Liver (tissue), 9 donors: Measurements from ENCODE around the gene ACOXL. TPM values are rescaled to one million over a fixed set of nuclear protein-coding genes. Genes with fewer than 3 reads are reported as not detected.
A peak's percentile ranks its signal among the peaks of the same experiment; 100 is the strongest.

Source experiments
- DNase-seq: peaks from one replicate; pipeline ENCODE4 v3.0.0-alpha.2; 2017; ENCODE audit warnings: low spot score
- H3K27ac ChIP-seq, 2 donors: one replicate each; pipeline ENCODE4 v1.7.0; 2013; ENCODE audit warnings: inconsistent platforms in 2 of 2, low read length in 2 of 2, control low read depth in 1 of 2, low read depth in 1 of 2, mild to moderate bottlenecking in 1 of 2
- H3K27me3 ChIP-seq, 4 donors: one replicate each; pipeline versions ENCODE4 v1.6.1 to v1.7.0; 2013; ENCODE audit warnings: low read length in 3 of 4, inconsistent platforms in 1 of 4, mild to moderate bottlenecking in 1 of 4, moderate library complexity in 1 of 4; ENCODE audit not compliant: control insufficient read depth in 4 of 4, insufficient read depth in 4 of 4
- H3K36me3 ChIP-seq, 4 donors: one replicate each; pipeline versions ENCODE4 v1.6.1 to v1.7.0; 2013; ENCODE audit warnings: low read length in 3 of 4, mild to moderate bottlenecking in 3 of 4, low read depth in 1 of 4, moderate library complexity in 1 of 4; ENCODE audit not compliant: control insufficient read depth in 4 of 4, insufficient read depth in 3 of 4
- H3K4me1 ChIP-seq, 4 donors: one replicate each; pipeline versions ENCODE4 v1.6.1 to v1.7.0; 2013; ENCODE audit warnings: low read length in 3 of 4, mild to moderate bottlenecking in 3 of 4, moderate library complexity in 1 of 4; ENCODE audit not compliant: control insufficient read depth in 4 of 4, insufficient read depth in 4 of 4
- H3K4me3 ChIP-seq, 3 donors: one replicate each; pipeline versions ENCODE4 v1.6.1 to v1.7.0; 2013; ENCODE audit warnings: low read length in 3 of 3, control low read depth in 1 of 3, low read depth in 1 of 3, mild to moderate bottlenecking in 1 of 3
- H3K9ac ChIP-seq, 2 donors: one replicate each; pipeline ENCODE4 v1.7.0; 2013; ENCODE audit warnings: low read length in 2 of 2, mild to moderate bottlenecking in 2 of 2, moderate library complexity in 2 of 2, control low read depth in 1 of 2, low read depth in 1 of 2
- H3K9me3 ChIP-seq, 4 donors: one replicate each; pipeline versions ENCODE4 v1.6.1 to v1.7.0; 2013; ENCODE audit warnings: low read length in 3 of 4; ENCODE audit not compliant: control insufficient read depth in 4 of 4
- ATF3 ChIP-seq: IDR thresholded peaks from 2 replicates; pipeline ENCODE4 v1.6.1; 2016; ENCODE audit warnings: antibody characterized with exemption
- CTCF ChIP-seq: fragments of 150-350 bp; IDR thresholded peaks from 2 replicates; pipeline ENCODE4 v1.5.1; 2017; ENCODE audit warnings: improper control_type of control experiment, low read depth, low read length; ENCODE audit not compliant: missing input control
- EGR1 ChIP-seq, 2 donors: IDR thresholded peaks; 2 replicates each; pipeline ENCODE4 v1.6.1; 2016 to 2018; ENCODE audit warnings: antibody characterized with exemption in 2 of 2, low read depth in 2 of 2
- FOXA1 ChIP-seq: IDR thresholded peaks from 2 replicates; pipeline ENCODE4 v1.6.1; 2016; ENCODE audit warnings: antibody characterized with exemption
- FOXA2 ChIP-seq: IDR thresholded peaks from 2 replicates; pipeline ENCODE4 v1.6.1; 2016; ENCODE audit warnings: antibody characterized with exemption
- GABPA ChIP-seq, 2 donors: IDR thresholded peaks in 1 of 2; conservative IDR thresholded peaks in 1 of 2; 2 replicates each; pipeline ENCODE4 v1.6.1; 2016; ENCODE audit warnings: antibody characterized with exemption in 2 of 2, mild to moderate bottlenecking in 1 of 2, moderate library complexity in 1 of 2
- HNF4A ChIP-seq, 2 donors: conservative IDR thresholded peaks; 2 replicates each; pipeline ENCODE4 v1.6.1; 2016; ENCODE audit warnings: antibody characterized with exemption in 2 of 2, mild to moderate bottlenecking in 2 of 2
- HNF4G ChIP-seq: IDR thresholded peaks from 2 replicates; pipeline ENCODE4 v1.6.1; 2016; ENCODE audit warnings: antibody characterized with exemption
- JUND ChIP-seq, 2 donors: IDR thresholded peaks; 2 replicates each; pipeline ENCODE4 v1.6.1; 2016; ENCODE audit warnings: antibody characterized with exemption in 2 of 2
- MAX ChIP-seq: IDR thresholded peaks from 2 replicates; pipeline ENCODE4 v1.6.1; 2016; ENCODE audit warnings: antibody characterized with exemption
- NR2F2 ChIP-seq: IDR thresholded peaks from 2 replicates; pipeline ENCODE4 v1.6.1; 2016; ENCODE audit warnings: antibody characterized with exemption
- RAD21 ChIP-seq, 2 donors: IDR thresholded peaks; 2 replicates each; pipeline ENCODE4 v1.6.1; 2016; ENCODE audit warnings: antibody characterized with exemption in 2 of 2, mild to moderate bottlenecking in 2 of 2
- RXRA ChIP-seq, 2 donors: IDR thresholded peaks; 2 replicates each; pipeline ENCODE4 v1.6.1; 2017 to 2018; ENCODE audit warnings: antibody characterized with exemption in 2 of 2, mild to moderate bottlenecking in 1 of 2
- SP1 ChIP-seq: IDR thresholded peaks from 2 replicates; pipeline ENCODE4 v1.6.1; 2018; ENCODE audit warnings: antibody characterized with exemption, mild to moderate bottlenecking
- TAF1 ChIP-seq: conservative IDR thresholded peaks from 2 replicates; pipeline ENCODE4 v1.6.1; 2016; ENCODE audit warnings: antibody characterized with exemption, mild to moderate bottlenecking
- YY1 ChIP-seq: IDR thresholded peaks from 2 replicates; pipeline ENCODE4 v1.6.1; 2016; ENCODE audit warnings: antibody characterized with exemption, mild to moderate bottlenecking
- ZBTB33 ChIP-seq: IDR thresholded peaks from 2 replicates; pipeline ENCODE4 v1.6.1; 2016; ENCODE audit warnings: antibody characterized with exemption
- WGBS: extraction: QIAGEN DNeasy Blood & Tissue Kit; methylation state at CpG from one replicate; pipeline ENCODE4 v1.1.7; 2013; 5-methylcytosine and 5-hydroxymethylcytosine counted together
- polyA plus RNA-seq, 2 donors: library from polyadenylated mRNA; stranded (reverse) in 1 of 2; unstranded in 1 of 2; fragments of 200-250 nt in 1 of 2; fragments of >200 nt in 1 of 2; fragmentation: Nextera tagmentation in 1 of 2; extraction: Ambion mirVana in 1 of 2; gene quantifications; one replicate each; pipeline versions ENCODE4 v1.2.1 to v1.2.3, GENCODE V29; 2013 to 2015
- total RNA-seq, 2 donors: library from RNA; depleted of rRNA; stranded (reverse); fragments of >200 nt; gene quantifications; one replicate each; pipeline ENCODE4 v1.2.3, GENCODE V29; 2014
- donor health status: healthy.
- donor health status: healthy.
- donor health status: healthy.
- donor health status: healthy.
- donor health status: healthy.

Gene ACOXL
- total and polyA plus RNA-seq, 4 donors = 0.07 TPM; not detected in 3

- Histone ChIP-seq H3K27ac (no peak overlapping the region), H3K4me3 (no peak overlapping the region), H3K4me1 (peaks cover 2 to 13% (median 7%) of the 10 kb centered on the region in 4 donors), H3K9ac (no peak overlapping the region), H3K9me3 (no peaks in the 10 kb centered on the region), H3K36me3 (no peaks in the 10 kb centered on the region), H3K27me3 (no peaks in the 10 kb centered on the region)
- TF ChIP-seq SP1 = peak; percentile 33
- peak in 1 of 2 donors; percentile 37 for TF ChIP-seq RXRA (IDR thresholded peaks at IDR 0.05)
- no peak for TF ChIP-seq YY1
- peak; percentile 41 to 50 for TF ChIP-seq HNF4A (conservative IDR thresholded peaks at IDR 0.05)
- DNase-seq = no peak
- 30% methylated on average over 6 of the region's 6 CpGs for WGBS
These were observed 41.1 kb downstream of the ACOXL start for GRCh38 chr2:110773401-110773921.

- no peak overlapping the region for H3K4me3 ChIP-seq
- WGBS = 94% methylated on average over 2 of the region's 2 CpGs
- no peak overlapping the region for H3K9ac ChIP-seq
- DNase-seq = no peak
- H3K9me3 ChIP-seq = no peaks in the 10 kb centered on the region
- H3K36me3 ChIP-seq = no peaks in the 10 kb centered on the region
- H3K27ac ChIP-seq = no peak overlapping the region
- H3K4me1 ChIP-seq = peaks cover 2 to 11% (median 6%) of the 10 kb centered on the region in 4 donors
- H3K27me3 ChIP-seq = no peaks in the 10 kb centered on the region
- TF ChIP-seq FOXA2 = no peak
- TF ChIP-seq ATF3 = no peak
- no peak for TF ChIP-seq JUND (IDR thresholded peaks at IDR 0.05)
- no peak for TF ChIP-seq EGR1 (IDR thresholded peaks at IDR 0.05; ENCODE audit: low read depth in 2 of 2)
- no peak for TF ChIP-seq YY1
- no peak for TF ChIP-seq ZBTB33
- no peak for TF ChIP-seq CTCF
- no peak for TF ChIP-seq MAX
- TF ChIP-seq TAF1 = no peak
- no peak for TF ChIP-seq HNF4G
- no peak for TF ChIP-seq RAD21 (IDR thresholded peaks at IDR 0.05)
- TF ChIP-seq GABPA (IDR thresholded peaks at IDR 0.05 in 1 of 2, conservative IDR thresholded peaks at IDR 0.05 in 1 of 2) = no peak
- TF ChIP-seq RXRA (IDR thresholded peaks at IDR 0.05) = no peak
- no peak for TF ChIP-seq HNF4A (conservative IDR thresholded peaks at IDR 0.05)
- TF ChIP-seq FOXA1 = no peak
- TF ChIP-seq NR2F2 = no peak
These were observed 42.3 kb downstream of the ACOXL start for GRCh38 chr2:110774701-110775100.
